Liver (tissue), 3 donors: ENCODE measurements around the gene NUP160.

ENCODE experiments used
- GABPA ChIP-seq, 2 donors: IDR thresholded peaks in 1 of 2; conservative IDR thresholded peaks in 1 of 2; 2 replicates each; pipeline ENCODE4 v1.6.1; 2016; ENCODE audit warnings: antibody characterized with exemption in 2 of 2, mild to moderate bottlenecking in 1 of 2, moderate library complexity in 1 of 2
- HNF4A ChIP-seq, 2 donors: conservative IDR thresholded peaks; 2 replicates each; pipeline ENCODE4 v1.6.1; 2016; ENCODE audit warnings: antibody characterized with exemption in 2 of 2, mild to moderate bottlenecking in 2 of 2
- TAF1 ChIP-seq: conservative IDR thresholded peaks from 2 replicates; pipeline ENCODE4 v1.6.1; 2016; ENCODE audit warnings: antibody characterized with exemption, mild to moderate bottlenecking
- YY1 ChIP-seq: IDR thresholded peaks from 2 replicates; pipeline ENCODE4 v1.6.1; 2016; ENCODE audit warnings: antibody characterized with exemption, mild to moderate bottlenecking
- TF ChIP-seq, protein P1 (sequence below): fragments of 150-350 bp; IDR thresholded peaks from 2 replicates; pipeline ENCODE4 v1.5.1; 2017; ENCODE audit warnings: improper control_type of control experiment, low read depth, low read length; ENCODE audit not compliant: missing input control
- TF ChIP-seq, protein P2 (sequence below): IDR thresholded peaks from 2 replicates; pipeline ENCODE4 v1.6.1; 2016; ENCODE audit warnings: antibody characterized with exemption, mild to moderate bottlenecking
- TF ChIP-seq, protein P3 (sequence below): IDR thresholded peaks from 2 replicates; pipeline ENCODE4 v1.6.1; 2016; ENCODE audit warnings: antibody characterized with exemption
- donor health status: healthy.
- donor health status: healthy.

- TF ChIP-seq, protein P1, sequence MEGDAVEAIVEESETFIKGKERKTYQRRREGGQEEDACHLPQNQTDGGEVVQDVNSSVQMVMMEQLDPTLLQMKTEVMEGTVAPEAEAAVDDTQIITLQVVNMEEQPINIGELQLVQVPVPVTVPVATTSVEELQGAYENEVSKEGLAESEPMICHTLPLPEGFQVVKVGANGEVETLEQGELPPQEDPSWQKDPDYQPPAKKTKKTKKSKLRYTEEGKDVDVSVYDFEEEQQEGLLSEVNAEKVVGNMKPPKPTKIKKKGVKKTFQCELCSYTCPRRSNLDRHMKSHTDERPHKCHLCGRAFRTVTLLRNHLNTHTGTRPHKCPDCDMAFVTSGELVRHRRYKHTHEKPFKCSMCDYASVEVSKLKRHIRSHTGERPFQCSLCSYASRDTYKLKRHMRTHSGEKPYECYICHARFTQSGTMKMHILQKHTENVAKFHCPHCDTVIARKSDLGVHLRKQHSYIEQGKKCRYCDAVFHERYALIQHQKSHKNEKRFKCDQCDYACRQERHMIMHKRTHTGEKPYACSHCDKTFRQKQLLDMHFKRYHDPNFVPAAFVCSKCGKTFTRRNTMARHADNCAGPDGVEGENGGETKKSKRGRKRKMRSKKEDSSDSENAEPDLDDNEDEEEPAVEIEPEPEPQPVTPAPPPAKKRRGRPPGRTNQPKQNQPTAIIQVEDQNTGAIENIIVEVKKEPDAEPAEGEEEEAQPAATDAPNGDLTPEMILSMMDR, result no peak
- TF ChIP-seq, protein P2, sequence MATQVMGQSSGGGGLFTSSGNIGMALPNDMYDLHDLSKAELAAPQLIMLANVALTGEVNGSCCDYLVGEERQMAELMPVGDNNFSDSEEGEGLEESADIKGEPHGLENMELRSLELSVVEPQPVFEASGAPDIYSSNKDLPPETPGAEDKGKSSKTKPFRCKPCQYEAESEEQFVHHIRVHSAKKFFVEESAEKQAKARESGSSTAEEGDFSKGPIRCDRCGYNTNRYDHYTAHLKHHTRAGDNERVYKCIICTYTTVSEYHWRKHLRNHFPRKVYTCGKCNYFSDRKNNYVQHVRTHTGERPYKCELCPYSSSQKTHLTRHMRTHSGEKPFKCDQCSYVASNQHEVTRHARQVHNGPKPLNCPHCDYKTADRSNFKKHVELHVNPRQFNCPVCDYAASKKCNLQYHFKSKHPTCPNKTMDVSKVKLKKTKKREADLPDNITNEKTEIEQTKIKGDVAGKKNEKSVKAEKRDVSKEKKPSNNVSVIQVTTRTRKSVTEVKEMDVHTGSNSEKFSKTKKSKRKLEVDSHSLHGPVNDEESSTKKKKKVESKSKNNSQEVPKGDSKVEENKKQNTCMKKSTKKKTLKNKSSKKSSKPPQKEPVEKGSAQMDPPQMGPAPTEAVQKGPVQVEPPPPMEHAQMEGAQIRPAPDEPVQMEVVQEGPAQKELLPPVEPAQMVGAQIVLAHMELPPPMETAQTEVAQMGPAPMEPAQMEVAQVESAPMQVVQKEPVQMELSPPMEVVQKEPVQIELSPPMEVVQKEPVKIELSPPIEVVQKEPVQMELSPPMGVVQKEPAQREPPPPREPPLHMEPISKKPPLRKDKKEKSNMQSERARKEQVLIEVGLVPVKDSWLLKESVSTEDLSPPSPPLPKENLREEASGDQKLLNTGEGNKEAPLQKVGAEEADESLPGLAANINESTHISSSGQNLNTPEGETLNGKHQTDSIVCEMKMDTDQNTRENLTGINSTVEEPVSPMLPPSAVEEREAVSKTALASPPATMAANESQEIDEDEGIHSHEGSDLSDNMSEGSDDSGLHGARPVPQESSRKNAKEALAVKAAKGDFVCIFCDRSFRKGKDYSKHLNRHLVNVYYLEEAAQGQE, result no peak
- no peak for TF ChIP-seq YY1
- TF ChIP-seq, protein P3, sequence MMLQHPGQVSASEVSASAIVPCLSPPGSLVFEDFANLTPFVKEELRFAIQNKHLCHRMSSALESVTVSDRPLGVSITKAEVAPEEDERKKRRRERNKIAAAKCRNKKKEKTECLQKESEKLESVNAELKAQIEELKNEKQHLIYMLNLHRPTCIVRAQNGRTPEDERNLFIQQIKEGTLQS, result no peak
- TF ChIP-seq HNF4A (conservative IDR thresholded peaks at IDR 0.05), result no peak
- no peak for TF ChIP-seq GABPA (IDR thresholded peaks at IDR 0.05 in 1 of 2, conservative IDR thresholded peaks at IDR 0.05 in 1 of 2)
- TF ChIP-seq TAF1, result no peak
These were observed 31.4 kb upstream of the NUP160 start for GRCh38 chr11:47879259-47880158.
